Activated CD4-positive, alpha-beta T cell treated with anti-CD3 and anti-CD28 coated beads for 36 hours (primary cell): ENCODE measurements around the gene ANGPTL8. TPM values are rescaled to one million over a fixed set of nuclear protein-coding genes. Genes with fewer than 3 reads are reported as not detected.

Experiments
- ATAC-seq: fragments of 200-7000 bp; cut with Tn5 transposase; one replicate; pipeline ENCODE4 v1.10.0; 2021; ENCODE audit warnings: mild to moderate bottlenecking, moderate library complexity
- CTCF ChIA-PET: fragments of 350-600 bp; sonication (Branson Sonifier 250); formaldehyde crosslinking; loops from one replicate; lab custom pipeline; 2021; ENCODE audit warnings: antibody characterized with exemption; lab: Charles Lee
- POLR2A ChIA-PET: fragments of 350-600 bp; sonication (Branson Sonifier 250); formaldehyde crosslinking; loops from one replicate; lab custom pipeline; 2021; ENCODE audit warnings: antibody characterized with exemption, inconsistent platforms; lab: Charles Lee
- DNase-seq: peaks from one replicate; pipeline ENCODE4 v3.0.0-alpha.2; 2020
- H3K27ac Mint-ChIP-seq: one replicate; pipeline ENCODE4 v1.8.0; 2021; ENCODE audit warnings: mixed read lengths
- H3K27me3 Mint-ChIP-seq: one replicate; pipeline ENCODE4 v1.8.0; 2021; ENCODE audit warnings: mixed read lengths
- H3K36me3 Mint-ChIP-seq: one replicate; pipeline ENCODE4 v1.8.0; 2021; ENCODE audit warnings: low read depth, mixed read lengths
- H3K4me1 Mint-ChIP-seq: one replicate; pipeline ENCODE4 v1.8.0; 2021; ENCODE audit warnings: mixed read lengths
- H3K4me3 Mint-ChIP-seq: one replicate; pipeline ENCODE4 v1.8.0; 2021; ENCODE audit warnings: mild to moderate bottlenecking, moderate library complexity, mixed read lengths
- H3K9me3 Mint-ChIP-seq: one replicate; pipeline ENCODE4 v1.8.0; 2021; ENCODE audit warnings: low read depth, mixed read lengths
- intact Hi-C, 2 experiments: fragments of 100-400 bp; cut with DNase I in 1 of 2; cut with micrococcal nuclease in 1 of 2; formaldehyde crosslinking; loops; one replicate each; pipeline versions ENCODE4 v1.14.2 to v1.15.1; 2022 to 2024; cut with DNase I, micrococcal nuclease
- total RNA-seq, 2 experiments: library from RNA; stranded (reverse); gene quantifications; one replicate each; pipeline ENCODE4 v1.2.3, GENCODE V29; 2021

Gene ANGPTL8
- total RNA-seq, 2 experiments from 2014 or later: not detected

DNA sequence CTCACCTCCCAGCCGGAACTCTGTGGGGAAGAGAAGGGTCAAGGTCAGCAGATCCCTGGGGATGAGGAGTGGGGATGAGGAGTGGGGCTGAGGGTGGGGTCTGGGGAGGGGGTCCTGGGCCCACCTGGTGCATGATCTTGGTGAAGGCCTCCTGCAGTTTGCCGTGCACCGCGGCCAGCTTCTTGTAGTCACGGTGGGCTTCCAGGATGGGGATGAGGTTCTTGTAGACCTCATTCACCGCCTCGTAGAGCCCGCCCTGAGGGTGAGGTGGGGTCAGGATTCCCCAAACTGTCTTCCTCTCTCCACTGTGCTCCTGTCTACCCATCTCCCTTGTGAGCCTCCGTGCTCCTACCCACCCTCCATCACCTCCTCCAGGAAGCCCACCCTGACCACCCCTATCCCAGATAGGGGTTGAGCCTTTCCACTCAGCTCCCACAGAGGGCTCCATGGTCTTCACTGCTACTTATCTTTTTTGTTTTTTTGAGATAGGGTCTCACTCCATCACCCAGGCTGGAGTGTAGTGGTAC lies 35.3 kb upstream of the ANGPTL8 start:
- no peaks in the 10 kb centered on the region for H3K36me3 Mint-ChIP-seq
- H3K4me3 Mint-ChIP-seq: no peak overlapping the region
- H3K9me3 Mint-ChIP-seq: no peaks in the 10 kb centered on the region
- H3K27me3 Mint-ChIP-seq: peaks cover 3% of the 10 kb centered on the region
- no peak overlapping the region for H3K27ac Mint-ChIP-seq
- CTCF ChIA-PET: interaction anchor here (0.6 to 1.1 kb wide), 2 partner anchors 57 to 241 kb away, joined by 3 to 4 read pairs; no protein-coding TSS in a partner anchor
- ATAC-seq (no peak), DNase-seq (no peak)
- H3K4me1 Mint-ChIP-seq: no peaks in the 10 kb centered on the region
- POLR2A ChIA-PET: no interaction called here
- intact Hi-C loops: loop anchor here (1.0 to 5.0 kb wide), 4 partner anchors 37 to 262 kb away; no protein-coding TSS in a partner anchor

DNA sequence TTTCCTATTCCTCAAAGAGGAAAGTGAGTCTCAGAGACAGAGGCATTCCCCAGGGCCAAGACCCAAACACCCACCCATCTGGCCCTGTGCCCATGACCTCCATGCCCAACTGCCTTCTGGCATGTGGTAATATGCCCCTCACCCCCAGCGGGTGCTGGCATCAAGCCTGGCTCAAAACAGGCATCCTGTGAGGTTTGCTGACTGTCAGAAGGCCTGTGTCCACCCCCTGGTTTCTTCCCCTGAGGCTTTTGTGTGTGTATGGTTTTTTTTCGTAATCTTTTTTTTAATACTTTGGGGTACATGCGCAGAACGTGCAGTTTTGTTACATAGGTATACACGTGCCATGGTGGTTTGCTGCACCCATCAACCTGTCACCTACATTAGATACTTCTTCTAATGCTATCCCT lies 34.5 kb upstream of the ANGPTL8 start:
- ChIA-PET CTCF (interaction anchor here (0.6 kb wide), 1 partner anchor 82 kb away, joined by 3 read pairs; no protein-coding TSS in a partner anchor), POLR2A (no interaction called here)
- H3K27me3 Mint-ChIP-seq: peaks cover 3% of the 10 kb centered on the region

DNA sequence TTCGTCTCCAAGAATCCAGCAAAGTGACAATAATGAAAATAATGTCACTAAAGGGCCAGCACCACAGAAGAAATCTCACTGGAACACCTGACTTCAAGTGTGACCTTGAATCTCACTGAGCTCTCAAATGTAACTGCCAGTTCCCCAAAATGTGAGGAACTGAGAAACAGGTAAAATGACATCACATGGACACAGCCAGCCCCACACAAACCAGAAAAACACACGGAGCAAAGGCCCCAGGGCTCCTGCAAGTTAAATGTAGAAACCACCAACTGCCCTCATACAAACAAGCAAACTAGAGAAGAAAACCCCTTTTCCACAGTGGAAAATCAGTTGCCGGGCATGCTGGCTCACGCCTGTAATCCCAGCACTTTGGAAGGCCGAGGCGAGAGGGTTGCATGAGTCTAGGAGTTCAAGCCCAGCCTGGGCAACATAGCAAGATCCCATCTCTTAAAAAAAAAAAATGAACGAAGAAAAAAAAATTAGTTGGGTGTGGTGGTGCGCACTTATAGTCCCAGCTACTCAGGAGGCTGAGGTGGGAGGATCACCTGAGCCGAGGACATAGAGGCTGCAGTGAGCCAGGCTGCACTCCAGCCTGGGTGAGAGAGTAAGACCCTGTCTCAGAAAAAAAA lies 33.4 kb upstream of the ANGPTL8 start:
- DNase-seq (no peak), ATAC-seq (no peak)
- Mint-ChIP-seq H3K9me3 (peaks cover 4% of the 10 kb centered on the region), H3K27me3 (peaks cover 3% of the 10 kb centered on the region), H3K4me3 (no peak overlapping the region), H3K27ac (no peak overlapping the region), H3K4me1 (no peaks in the 10 kb centered on the region), H3K36me3 (no peaks in the 10 kb centered on the region)
- ChIA-PET CTCF (interaction anchor here (1.1 kb wide), 1 partner anchor 81 kb away, joined by 3 read pairs; no protein-coding TSS in a partner anchor), POLR2A (no interaction called here)
- intact Hi-C loops: no loop called here

More for the DNA sequence above, 34.5 kb upstream of the ANGPTL8 start:
- ATAC-seq (no peak), DNase-seq (no peak)
- no peak overlapping the region for H3K27ac Mint-ChIP-seq
- H3K9me3 Mint-ChIP-seq: no peaks in the 10 kb centered on the region
- H3K36me3 Mint-ChIP-seq: no peaks in the 10 kb centered on the region
- intact Hi-C loops: loop anchor here (1.0 to 5.0 kb wide), 4 partner anchors 38 to 263 kb away; no protein-coding TSS in a partner anchor
- no peak overlapping the region for H3K4me3 Mint-ChIP-seq
- no peaks in the 10 kb centered on the region for H3K4me1 Mint-ChIP-seq

DNA sequence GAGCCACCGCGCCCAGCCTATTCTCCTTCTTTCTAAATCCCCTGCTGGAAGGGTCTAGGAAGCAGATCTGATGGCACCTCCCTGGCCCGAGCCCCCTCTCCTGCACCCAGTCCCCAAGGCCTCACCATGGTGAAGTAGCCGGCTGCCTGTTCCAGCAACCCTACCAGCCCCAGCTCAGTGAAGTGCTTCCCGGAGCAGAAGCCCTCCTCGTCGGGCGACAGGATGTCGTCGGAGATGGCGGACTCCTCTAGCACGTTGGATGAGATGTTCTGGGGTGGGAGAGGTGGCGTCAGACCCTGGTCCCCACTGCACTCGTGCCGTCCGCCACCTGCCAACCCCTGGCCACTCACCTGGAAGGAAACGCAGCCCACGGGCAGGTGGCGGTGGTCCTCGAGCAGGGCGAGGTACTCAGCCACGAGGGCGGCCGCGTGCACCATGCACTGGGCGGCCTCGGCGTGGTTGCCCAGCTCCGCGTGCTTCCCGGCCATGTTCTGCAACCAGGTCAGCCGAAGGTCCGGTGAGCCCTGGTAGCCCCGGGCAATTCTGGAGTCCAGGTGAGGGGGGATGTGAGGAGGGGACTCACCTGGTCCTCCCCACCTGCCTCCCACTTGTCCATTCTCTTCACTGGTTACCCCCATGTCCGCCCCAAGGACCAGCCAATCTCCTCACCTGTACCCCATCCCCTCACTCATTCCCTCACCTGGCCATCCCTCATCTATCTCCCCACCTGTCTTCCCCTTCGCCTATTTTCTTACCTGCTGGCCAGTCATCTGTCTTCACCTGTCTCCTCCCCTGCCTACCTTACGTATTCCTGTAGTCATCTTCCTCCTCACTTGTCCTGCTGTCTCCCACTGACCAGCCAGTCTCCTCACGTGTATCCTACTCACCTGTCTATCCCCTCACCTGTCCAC lies 30.6 kb upstream of the ANGPTL8 start:
- intact Hi-C loops: no loop called here
- Mint-ChIP-seq H3K27ac (no peak overlapping the region), H3K4me3 (no peak overlapping the region), H3K9me3 (peaks cover 4% of the 10 kb centered on the region), H3K27me3 (no peaks in the 10 kb centered on the region), H3K36me3 (no peaks in the 10 kb centered on the region), H3K4me1 (no peaks in the 10 kb centered on the region)
- DNase-seq (no peak), ATAC-seq (no peak)
- CTCF ChIA-PET: no interaction called here
- POLR2A ChIA-PET: no interaction called here

DNA sequence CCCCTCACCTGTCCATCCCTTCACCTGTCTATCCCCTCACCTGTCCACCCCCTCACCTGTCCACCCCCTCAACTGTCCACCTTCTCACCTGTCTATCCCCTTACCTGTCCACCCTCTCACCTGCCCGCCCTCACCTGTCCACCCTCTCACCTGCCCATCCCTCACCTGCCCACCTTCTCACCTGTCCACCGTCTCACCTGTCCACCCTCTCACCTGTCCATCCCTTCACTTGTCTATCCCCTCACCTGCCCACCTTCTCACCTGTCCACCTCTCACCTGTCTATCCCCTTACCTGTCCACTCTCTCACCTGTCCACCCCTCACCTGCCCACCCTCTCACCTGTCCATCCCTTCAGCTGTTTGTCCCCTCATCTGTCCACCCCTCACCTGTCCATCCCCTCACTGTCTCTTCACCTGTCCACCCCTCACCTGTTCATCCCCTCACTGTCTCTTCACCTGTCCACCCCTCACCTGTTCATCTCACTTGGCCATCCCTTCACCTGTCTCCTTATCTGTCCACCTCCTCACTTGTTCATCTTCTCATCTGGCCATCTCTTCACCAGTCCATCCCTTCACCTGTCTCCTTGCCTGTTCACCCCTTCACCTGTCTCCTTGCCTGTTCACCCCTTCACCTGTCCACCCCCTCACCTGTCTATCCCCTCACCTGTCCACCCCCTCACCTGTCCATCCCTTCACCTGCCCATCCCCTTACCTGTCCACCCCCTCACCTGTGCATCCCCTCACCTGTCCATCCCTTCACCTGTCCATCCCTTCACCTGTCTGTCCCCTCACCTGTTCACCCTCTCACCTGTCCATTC lies 29.4 kb upstream of the ANGPTL8 start:
- intact Hi-C loops: no loop called here

DNA sequence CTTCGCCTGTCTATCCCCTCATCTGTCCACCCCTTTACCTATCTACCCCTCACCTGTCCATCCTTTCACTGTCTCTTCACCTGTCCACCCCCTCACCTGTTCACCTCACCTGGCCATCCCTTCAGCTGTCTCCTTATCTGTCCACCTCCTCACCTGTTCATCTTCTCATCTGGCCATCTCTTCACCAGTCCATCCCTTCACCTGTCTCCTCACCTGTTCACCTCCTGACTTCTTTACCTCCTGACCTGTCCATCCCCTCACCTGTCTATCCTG lies 28.8 kb upstream of the ANGPTL8 start:
- H3K9me3 Mint-ChIP-seq: peaks cover 4% of the 10 kb centered on the region
- no peaks in the 10 kb centered on the region for H3K4me1 Mint-ChIP-seq
- intact Hi-C loops: no loop called here
- H3K4me3 Mint-ChIP-seq: no peak overlapping the region
- ATAC-seq: no peak
- H3K36me3 Mint-ChIP-seq: no peaks in the 10 kb centered on the region
- no peak overlapping the region for H3K27ac Mint-ChIP-seq
- no peak for DNase-seq
- H3K27me3 Mint-ChIP-seq: peaks cover 4% of the 10 kb centered on the region
- POLR2A ChIA-PET: no interaction called here
- CTCF ChIA-PET: no interaction called here

More for the DNA sequence above, 29.4 kb upstream of the ANGPTL8 start:
- ChIA-PET POLR2A (no interaction called here), CTCF (no interaction called here)
- DNase-seq: no peak
- Mint-ChIP-seq H3K4me1 (no peaks in the 10 kb centered on the region), H3K36me3 (no peaks in the 10 kb centered on the region), H3K9me3 (peaks cover 4% of the 10 kb centered on the region), H3K4me3 (no peak overlapping the region), H3K27ac (no peak overlapping the region), H3K27me3 (no peaks in the 10 kb centered on the region)
- ATAC-seq: no peak

DNA sequence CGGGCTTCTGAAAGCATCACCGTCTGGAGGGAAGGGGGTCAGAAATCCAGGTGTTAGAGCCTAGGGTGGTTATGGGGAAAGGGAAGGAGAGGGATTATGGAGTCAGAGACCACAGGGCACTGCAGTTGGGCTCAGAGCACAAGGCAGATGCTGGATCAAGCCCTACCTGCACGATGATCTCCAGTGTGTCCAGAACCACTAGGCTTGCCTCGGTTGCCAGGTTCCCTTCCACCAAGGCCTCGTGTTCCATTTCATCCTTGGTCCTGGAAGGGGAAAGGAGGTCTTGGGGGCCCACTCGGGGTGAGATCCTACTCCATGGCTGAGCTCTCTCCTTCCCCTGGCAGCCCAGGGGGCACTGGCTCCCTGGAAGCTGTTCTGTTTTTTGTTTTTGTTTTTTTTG lies 25.0 kb upstream of the ANGPTL8 start:
- Mint-ChIP-seq H3K36me3 (no peaks in the 10 kb centered on the region), H3K27me3 (peaks cover 4% of the 10 kb centered on the region), H3K9me3 (peaks cover 4% of the 10 kb centered on the region), H3K27ac (no peak overlapping the region), H3K4me1 (no peaks in the 10 kb centered on the region), H3K4me3 (no peak overlapping the region)
- ATAC-seq: no peak
- ChIA-PET POLR2A (no interaction called here), CTCF (interaction anchor here (0.7 to 0.9 kb wide), 2 partner anchors 13 to 108 kb away, joined by 3 read pairs; no protein-coding TSS in a partner anchor)
- intact Hi-C loops: no loop called here
- DNase-seq: no peak

DNA sequence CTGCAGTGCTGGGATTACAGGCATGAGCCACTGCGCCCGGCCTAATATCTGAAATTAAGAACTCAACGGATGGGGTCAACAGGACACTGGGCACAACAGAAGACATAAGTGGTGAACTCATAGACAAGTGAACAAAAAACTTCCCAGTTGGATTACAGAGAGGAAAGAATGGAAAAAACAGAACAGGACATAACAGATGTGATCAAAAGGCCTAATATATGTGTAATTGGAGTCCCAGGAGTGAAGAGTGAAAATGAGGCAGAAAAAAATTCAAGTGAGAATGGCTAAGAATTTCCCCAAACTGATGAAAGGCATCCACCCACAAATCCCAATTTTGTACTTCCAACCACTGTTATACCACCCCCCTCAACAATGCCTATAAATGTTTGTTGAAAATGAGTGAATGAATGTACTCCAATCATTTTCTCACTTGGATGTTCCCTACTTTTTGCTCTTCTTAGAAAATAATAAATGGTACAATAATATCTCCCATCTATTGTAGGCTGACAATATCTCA lies 18.3 kb upstream of the ANGPTL8 start:
- ATAC-seq (no peak), DNase-seq (no peak)
- POLR2A ChIA-PET: no interaction called here
- H3K4me1 Mint-ChIP-seq: no peaks in the 10 kb centered on the region
- no peak overlapping the region for H3K4me3 Mint-ChIP-seq
- peaks cover 15% of the 10 kb centered on the region for H3K9me3 Mint-ChIP-seq
- H3K27ac Mint-ChIP-seq: no peak overlapping the region
- peaks cover 6% of the 10 kb centered on the region for H3K27me3 Mint-ChIP-seq
- CTCF ChIA-PET: no interaction called here
- intact Hi-C loops: no loop called here
- peaks cover 6% of the 10 kb centered on the region for H3K36me3 Mint-ChIP-seq

DNA sequence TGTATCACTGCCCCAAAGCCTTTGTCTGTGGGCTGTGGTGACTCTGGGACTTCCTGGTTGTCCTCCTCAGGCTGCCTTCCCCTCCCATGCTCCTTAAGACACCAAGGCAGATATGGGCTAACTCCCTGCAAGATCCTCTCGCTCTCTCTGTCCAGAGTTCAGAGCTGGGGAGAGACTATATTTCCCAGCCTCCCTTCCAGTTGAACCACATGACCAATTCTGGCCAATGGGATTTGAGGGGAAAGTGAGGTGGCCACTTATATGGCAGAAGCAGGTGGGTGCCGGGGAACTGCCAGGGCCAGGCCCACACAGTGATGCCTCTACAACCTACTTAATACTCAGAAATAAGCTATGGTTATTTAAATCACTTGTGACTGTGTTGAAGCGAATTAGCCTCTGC lies 16.2 kb upstream of the ANGPTL8 start:
- ChIA-PET CTCF (interaction anchor here (0.5 to 0.6 kb wide), 3 partner anchors 103 to 238 kb away, joined by 3 to 4 read pairs (median 4); partner anchors contain the start of gene PRKCSH), POLR2A (interaction anchor here (0.6 kb wide), 1 partner anchor 35 kb away, joined by 4 read pairs; no protein-coding TSS in a partner anchor)
- H3K4me3 Mint-ChIP-seq: no peak overlapping the region
- H3K27ac Mint-ChIP-seq: no peak overlapping the region
- peaks cover 6% of the 10 kb centered on the region for H3K36me3 Mint-ChIP-seq
- DNase-seq (no peak), ATAC-seq (no peak)
- intact Hi-C loops: no loop called here
- H3K27me3 Mint-ChIP-seq: peaks cover 6% of the 10 kb centered on the region
- H3K4me1 Mint-ChIP-seq: no peaks in the 10 kb centered on the region
- peaks cover 15% of the 10 kb centered on the region for H3K9me3 Mint-ChIP-seq

DNA sequence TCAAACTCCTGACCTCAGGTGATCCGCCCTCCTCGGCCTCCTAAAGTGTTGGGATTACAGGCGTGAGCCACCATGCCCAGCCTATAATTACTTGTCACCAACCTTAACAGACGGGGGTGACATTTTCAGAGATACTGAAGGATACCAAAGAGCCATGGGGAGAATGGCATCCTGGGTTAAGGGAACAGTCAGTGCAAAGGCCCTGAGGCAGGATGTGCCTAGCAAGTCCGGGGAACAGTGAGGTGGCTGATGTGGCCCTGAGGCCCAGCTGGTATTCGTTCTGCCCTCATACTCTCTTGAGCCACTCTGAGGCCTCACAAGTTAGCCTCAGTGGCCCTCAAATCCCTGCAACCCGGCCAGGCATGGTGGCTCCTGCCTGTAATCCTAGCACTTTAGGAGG lies 15.0 kb upstream of the ANGPTL8 start:
- peaks cover 6% of the 10 kb centered on the region for H3K27me3 Mint-ChIP-seq
- no peaks in the 10 kb centered on the region for H3K4me1 Mint-ChIP-seq
- ChIA-PET POLR2A (no interaction called here), CTCF (no interaction called here)
- DNase-seq (no peak), ATAC-seq (no peak)
- H3K9me3 Mint-ChIP-seq: peaks cover 15% of the 10 kb centered on the region
- no peak overlapping the region for H3K4me3 Mint-ChIP-seq
- peaks cover 6% of the 10 kb centered on the region for H3K36me3 Mint-ChIP-seq
- no peak overlapping the region for H3K27ac Mint-ChIP-seq
- intact Hi-C loops: no loop called here

DNA sequence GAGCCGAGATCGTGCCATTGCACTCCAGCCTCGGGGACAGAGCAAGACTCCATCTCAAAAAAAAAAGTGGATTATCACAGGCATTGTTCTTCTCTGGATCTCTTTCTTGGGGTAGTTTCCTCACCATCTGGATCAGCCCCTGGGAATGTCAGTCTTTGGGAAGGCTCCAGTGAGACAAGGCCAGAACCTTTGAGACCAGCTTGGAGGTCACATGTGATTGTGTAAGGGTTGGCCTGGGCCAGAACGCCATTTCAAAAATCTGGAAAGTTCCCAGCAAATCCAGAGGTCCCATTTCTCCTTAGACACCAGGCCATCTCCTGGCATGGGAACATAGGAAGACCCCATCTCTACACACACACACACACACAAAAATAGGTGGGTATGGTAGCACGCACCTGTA lies 14.2 kb upstream of the ANGPTL8 start:
- H3K27ac Mint-ChIP-seq: no peak overlapping the region
- CTCF ChIA-PET: no interaction called here
- H3K27me3 Mint-ChIP-seq: peaks cover 6% of the 10 kb centered on the region

More for the DNA sequence above, 14.2 kb upstream of the ANGPTL8 start:
- POLR2A ChIA-PET: interaction anchor here (0.6 kb wide), 1 partner anchor 660 kb away, joined by 4 read pairs; no protein-coding TSS in a partner anchor
- intact Hi-C loops: no loop called here
- Mint-ChIP-seq H3K4me1 (no peaks in the 10 kb centered on the region), H3K36me3 (peaks cover 6% of the 10 kb centered on the region), H3K4me3 (no peak overlapping the region), H3K9me3 (peaks cover 15% of the 10 kb centered on the region)
- DNase-seq (no peak), ATAC-seq (no peak)
